NOMO-1 treated with DMSO at 0.1 percent for 48 hours (cell line): ENCODE data around the gene TRMT112.
"Not testable (repeated sequence)": the region's sequence is repeated elsewhere in the genome, so short reads cannot be mapped to it uniquely, and the experiment has no call there.

Experiments
- DNase-seq: peaks from one replicate; lab custom pipeline; 2025; ENCODE audit not compliant: unreplicated experiment; lab: John Stamatoyannopoulos, UW

Gene TRMT112

DNA sequence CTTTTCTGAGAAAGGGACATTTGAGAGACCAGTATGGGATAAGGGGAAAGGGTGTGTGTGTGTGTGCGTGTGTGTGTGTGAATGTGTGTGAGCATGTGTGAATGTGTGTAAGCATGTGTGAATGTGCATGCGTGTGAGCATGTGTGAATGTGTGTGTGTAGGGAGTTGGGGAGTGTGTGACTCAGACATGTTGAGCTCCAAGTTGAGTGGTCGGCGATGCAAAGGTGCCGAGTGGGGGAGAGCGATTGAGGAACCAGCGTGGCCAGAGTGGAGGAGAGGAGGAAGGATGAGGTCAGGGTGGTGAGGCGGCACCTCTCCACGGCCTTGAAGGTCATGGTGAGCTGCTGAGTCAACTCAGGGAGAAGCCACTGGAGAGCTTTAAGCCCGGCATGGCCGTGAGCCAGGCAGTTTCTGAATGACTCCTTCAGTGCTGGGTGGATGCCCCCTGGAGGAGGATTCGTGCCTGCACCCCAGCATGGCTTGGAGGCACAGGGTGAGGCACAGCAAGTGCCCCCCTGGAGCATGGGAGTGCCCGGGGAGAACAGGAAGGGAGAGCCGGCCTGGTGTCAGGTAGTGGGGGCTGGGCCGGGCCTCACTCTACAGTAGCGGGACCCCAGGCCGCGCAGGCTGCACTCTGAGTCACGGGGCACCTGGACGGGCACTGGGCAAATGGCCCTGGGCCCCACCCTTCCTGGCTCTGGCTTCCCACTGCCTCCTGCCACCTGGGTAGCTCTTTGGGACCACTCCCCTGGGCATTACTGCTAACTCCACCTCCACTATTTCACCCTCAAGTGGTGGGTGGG, 14.4 kb upstream of the TRMT112 start:
- DNase-seq, result peak; percentile 88

DNA sequence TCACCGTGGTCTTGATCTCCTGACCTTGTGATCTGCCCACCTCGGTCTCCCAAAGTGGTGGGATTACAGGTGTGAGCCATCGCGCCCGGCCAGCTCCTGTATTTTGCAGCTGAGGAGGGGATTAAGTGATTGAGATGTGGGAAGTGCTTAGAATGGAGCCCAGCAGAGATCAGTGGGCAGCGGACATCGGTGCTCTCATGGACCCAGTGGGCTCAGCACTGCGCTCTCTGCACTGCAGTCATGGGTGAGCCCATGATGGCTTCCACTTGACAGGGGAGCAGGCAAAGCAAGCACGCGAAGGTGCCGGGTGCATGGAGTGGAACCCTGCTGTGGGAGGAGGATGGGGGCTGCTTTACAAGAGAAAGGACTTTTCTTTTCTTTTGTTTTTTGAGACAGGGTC, 13.5 kb upstream of the TRMT112 start:
- no peak for DNase-seq

DNA sequence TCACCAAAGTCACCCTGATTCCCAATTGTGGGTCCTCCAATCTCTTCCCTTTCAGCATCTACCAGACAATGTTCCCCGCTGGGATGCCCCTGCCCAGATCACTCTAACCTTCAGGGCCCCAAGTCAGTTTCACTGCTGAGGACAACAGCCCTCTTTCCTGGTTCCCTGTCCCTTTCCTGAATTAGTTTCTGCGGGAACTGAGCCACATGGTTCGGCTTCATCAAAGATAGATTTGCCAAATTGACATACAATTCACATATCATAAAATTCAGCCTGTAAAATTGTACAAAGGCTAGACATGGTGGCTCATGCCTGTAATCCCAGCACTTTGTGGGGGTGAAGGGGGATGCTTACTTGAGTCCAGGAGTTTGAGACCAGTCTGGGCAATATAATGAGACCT, 10.6 kb upstream of the TRMT112 start:
- DNase-seq, result no peak

DNA sequence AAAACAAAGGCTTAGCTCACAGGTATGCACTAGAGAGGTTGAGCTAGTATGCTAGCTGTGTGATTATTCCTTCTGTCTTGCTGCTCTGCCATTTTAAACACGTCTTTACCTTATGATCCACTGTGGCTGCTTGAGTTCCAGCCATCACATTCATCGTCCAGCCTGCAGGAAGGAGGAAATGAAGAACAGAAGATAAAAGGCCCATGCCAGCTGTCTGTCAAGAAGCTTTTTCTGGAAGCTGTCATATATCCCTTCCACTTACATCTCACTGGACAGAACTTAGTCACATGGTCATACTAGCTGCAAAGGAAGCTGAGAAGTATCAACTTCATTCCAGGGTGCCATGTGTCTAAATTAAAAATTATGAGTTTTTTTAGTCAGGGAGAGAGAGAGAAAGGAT, 10.0 kb upstream of the TRMT112 start:
- no peak for DNase-seq

DNA sequence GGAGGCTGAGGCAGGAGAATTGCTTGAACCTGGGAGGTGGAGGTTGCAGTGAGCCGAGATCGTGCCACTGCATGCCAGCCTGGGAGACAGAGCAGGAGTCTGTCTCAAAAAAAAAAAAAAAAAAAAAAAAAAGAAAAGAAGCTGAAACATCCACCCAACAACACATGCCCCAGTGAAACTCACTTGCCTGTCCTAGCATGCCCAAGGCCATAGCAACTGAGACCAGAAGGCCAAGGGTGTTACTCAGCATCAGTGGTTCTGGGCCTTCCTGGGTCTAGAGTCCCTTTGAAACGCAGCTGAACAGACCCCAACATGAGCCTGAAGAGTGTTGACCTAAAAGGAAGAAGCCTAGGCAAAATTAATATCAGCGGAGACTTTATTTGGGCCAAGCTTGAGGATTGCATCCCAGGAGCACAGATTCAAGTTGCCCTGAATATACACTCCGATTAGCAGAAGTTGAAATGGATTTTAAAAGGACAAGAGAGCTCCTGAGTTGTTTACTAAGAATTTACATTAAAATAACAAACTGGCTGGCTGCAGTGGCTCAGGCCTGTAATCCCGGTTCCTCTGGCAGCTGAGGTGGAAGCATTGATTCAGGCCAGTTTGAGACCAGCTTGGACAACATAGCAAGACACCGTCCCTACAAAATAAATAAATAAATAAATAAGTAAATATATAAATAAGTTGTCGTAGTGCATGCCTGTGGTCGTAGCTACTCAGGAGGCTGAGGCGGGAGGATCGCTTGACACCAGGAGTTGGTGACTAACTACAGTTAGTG, 7.5 kb upstream of the TRMT112 start:
- no peak for DNase-seq

DNA sequence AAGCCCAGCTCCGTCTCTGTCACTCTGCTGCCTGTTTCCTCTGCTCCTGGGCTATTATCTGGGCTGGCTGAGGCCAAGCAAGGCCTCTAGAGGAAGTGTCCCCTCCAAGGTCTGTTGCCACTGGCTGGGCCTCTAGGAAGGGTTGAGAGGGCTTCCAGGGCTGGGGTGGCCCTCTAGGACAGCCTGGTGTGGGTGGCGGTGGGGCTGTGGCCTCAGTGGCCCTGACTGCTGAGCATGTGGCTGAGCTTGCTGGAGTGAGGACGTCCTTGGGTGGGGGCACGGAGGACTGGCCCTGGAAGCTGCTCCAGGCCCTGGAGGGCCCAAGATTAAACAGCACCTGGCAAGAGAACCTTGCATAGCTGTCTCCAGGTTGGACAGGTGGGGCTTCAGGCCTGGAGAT, 6.6 kb upstream of the TRMT112 start:
- not testable (repeated sequence) for DNase-seq

DNA sequence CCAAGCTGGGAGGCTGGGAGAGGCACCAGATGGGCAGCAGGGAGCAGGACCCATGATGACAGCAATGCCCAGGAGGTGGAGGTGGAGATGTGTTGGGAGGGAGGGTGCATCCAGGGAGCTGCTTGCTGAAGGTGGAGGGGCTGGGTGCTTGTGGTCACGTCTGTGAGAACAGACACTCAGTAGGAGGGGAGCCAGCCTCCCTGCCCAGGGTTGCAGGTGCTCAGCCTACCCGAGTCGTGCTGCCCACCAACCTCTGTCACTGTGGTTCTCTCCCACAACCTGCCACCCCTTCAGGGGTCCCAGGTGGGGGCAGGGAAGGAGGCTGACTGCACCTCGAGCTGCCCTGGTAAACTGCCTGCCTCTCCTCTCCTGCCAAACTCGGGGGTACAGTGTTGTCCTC, 6.0 kb upstream of the TRMT112 start:
- no peak for DNase-seq

DNA sequence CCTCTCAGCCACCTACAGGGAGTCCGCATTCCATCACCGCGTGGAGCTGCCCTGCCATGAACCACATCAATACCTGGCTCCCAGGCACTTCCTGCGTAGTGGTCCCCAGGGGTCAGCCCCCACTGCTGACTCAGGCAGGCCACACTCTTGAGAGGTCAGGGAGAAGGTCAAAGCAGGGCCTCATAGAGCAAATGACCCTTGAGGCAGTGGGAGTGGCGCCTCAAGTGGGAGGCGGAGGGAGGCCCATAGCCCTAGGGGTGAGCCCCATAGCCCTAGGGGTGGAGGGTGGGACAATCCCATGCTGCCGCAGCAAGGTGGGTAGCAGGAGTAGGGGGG, 5.5 kb upstream of the TRMT112 start:
- no peak for DNase-seq

DNA sequence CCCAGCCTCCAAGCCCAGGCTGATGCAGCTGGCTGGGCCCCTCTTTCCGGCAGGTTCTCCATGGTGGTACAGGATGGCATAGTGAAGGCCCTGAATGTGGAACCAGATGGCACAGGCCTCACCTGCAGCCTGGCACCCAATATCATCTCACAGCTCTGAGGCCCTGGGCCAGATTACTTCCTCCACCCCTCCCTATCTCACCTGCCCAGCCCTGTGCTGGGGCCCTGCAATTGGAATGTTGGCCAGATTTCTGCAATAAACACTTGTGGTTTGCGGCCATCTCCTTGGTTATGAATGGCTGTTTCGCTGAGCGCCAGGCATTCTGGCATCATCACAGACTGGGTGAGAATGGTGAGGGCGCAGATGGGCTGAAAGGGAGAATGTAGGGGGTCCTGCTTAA, 4.2 kb upstream of the TRMT112 start:
- DNase-seq, result no peak

DNA sequence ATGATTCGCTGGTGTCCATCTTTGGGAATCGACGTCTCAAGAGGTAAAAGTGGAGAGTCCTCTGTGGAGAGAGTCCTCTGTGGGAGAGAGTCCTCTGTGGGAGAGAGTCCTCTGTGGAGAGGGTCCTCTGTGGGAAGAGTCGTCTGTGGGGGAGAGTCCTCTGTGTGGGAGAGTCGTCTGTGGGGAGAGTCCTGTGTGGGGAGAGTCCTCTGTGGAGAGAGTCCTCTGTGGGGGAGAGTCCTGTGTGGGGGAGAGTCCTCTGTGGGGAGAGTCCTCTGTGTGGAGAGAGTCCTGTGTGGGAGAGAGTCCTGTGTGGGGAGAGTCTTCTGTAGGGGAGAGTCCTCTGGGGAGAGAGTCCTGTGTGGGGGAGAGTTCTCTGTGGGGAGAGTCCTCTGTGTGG, 3.7 kb upstream of the TRMT112 start:
- DNase-seq, result no peak

DNA sequence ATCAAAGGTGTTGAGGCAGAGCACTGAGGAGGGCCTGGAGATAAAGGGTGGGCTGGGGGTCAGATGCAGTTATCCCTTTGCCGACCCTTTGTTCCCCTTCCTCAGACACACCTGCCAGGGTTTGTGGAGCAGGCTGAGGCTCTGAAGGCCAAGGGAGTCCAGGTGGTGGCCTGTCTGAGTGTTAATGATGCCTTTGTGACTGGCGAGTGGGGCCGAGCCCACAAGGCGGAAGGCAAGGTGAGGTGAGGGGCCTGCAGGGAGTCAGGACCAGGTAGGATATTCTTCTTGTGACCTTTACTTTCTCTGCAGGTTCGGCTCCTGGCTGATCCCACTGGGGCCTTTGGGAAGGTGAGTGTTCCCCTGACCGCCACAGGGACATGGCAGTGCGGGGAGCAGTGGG, 3.2 kb upstream of the TRMT112 start:
- DNase-seq, result no peak

DNA sequence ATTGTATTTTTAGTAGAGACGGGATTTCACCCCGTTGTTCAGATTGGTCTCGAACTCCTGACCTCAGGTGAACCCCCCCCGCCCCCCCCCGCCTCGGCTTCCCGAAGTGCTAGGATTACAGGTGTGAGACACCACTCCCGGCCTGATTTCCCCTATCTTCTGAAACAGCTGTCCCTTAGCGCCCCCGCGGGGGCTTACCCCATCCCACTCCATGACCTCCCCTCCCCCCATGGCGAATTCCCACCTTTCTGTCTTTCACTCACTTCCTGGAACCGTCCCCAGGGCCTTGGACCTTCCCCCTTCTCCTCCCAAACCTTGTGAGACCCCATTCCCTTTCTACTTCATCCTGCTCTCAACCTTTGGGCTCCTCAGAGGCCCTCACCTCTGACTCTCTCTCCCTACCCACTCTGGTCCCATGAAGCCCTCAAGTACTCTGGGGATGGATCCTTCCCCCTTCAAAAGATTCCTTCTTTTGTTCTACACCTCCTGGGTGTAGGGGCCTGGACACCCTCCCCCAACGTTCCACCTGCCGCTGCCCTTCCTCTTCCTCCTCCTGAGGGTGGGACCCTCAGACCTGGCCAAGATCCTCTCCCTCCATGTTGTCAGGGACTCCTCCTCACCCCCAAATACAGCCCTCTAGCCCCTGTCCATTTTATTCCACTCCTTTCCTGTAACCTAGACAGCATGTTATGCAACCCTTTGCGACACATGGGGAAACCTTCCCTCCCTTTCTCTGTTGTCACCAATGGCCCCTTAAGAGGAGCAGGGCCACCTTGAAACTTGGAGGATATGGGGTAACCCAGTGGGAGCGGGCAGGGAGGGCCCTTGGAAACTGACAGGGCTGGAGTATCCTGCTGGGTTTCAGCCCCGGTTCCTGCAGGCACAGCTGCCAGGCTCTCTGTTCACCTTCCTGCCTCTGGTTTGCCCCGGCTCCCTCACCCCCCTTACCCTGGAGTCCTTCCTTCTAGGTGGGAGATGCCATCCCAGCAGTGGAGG, 1.7 kb upstream of the TRMT112 start:
- peak; percentile 56 for DNase-seq

DNA sequence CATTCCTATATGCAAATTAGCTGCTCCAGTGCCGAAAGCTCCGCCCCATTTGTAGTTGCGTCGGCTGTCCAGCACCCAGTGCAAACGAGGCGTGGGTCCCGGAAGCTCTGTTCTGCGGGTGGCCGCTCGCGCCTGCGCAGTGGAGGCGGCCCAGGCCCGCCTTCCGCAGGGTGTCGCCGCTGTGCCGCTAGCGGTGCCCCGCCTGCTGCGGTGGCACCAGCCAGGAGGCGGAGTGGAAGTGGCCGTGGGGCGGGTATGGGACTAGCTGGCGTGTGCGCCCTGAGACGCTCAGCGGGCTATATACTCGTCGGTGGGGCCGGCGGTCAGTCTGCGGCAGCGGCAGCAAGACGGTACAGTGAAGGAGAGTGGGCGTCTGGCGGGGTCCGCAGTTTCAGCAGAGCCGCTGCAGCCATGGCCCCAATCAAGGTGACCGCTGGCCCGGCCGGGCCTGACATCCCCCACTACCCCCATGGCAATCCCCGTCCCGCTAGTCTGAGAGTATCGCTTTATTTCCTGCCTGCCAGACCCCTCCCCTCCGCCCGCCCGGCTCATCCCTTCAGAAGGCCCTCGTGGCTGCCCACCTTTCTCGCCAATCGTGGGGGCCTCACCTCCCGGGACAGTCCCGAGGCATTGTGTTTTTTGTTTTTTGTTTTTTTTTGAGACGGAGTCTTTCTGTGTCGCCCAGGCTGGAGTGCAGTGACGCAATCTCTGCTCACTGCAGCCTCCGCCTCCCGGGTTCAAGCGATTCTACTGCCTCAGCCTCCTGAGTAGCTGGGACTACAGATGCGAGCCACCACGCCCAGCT, 804 bp upstream of the TRMT112 start, which contains the start of gene PRDX5:
TSS of gene PRDX5 (plus strand) at position 161 of the 805 bp plus-strand sequence. CDS start at position 256, 95 bp downstream.
- DNase-seq, result peak; percentile 98

DNA sequence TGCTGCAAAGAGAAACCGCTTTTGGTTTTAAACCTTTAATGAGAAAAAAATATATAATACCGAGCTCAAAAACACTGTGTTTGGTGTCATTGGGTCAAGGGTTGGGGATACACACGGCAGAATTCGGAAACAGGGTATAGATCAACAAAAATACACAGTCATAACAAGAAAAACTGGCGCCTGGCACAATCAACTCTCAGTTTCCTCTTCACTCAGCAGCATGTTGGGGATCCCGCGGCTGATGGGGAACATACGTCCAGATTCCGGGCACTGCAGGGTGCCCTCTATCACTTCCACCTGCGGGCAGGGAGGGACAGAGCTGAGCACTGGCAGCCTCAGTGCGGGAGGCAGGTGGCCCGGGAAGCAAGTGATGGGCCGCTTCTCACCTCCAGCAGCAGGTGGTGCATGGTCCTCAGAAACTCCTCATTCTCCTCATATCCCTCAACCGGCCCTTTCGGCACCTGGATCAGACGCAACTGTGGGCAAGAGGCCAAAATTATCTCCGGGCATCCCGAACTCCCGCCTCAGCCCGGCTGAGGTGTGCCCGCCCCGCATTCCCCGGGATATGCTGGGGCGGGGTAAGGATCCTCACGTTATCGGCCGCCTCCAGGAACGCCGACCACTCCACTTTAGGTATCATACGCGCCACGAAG, 561 bp downstream of the TRMT112 start:
- DNase-seq, result no peak

DNA sequence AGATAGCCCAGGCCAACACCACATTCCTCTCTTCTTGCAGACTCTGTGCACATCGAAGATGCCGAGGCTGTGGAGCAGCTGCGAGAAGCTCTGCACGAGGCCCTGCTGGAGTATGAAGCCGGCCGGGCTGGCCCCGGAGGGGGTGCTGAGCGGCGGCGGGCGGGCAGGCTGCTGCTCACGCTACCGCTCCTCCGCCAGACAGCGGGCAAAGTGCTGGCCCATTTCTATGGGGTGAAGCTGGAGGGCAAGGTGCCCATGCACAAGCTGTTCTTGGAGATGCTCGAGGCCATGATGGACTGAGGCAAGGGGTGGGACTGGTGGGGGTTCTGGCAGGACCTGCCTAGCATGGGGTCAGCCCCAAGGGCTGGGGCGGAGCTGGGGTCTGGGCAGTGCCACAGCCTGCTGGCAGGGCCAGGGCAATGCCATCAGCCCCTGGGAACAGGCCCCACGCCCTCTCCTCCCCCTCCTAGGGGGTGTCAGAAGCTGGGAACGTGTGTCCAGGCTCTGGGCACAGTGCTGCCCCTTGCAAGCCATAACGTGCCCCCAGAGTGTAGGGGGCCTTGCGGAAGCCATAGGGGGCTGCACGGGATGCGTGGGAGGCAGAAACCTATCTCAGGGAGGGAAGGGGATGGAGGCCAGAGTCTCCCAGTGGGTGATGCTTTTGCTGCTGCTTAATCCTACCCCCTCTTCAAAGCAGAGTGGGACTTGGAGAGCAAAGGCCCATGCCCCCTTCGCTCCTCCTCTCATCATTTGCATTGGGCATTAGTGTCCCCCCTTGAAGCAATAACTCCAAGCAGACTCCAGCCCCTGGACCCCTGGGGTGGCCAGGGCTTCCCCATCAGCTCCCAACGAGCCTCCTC, 1.5 kb downstream of the TRMT112 start:
- not testable (repeated sequence) for DNase-seq

DNA sequence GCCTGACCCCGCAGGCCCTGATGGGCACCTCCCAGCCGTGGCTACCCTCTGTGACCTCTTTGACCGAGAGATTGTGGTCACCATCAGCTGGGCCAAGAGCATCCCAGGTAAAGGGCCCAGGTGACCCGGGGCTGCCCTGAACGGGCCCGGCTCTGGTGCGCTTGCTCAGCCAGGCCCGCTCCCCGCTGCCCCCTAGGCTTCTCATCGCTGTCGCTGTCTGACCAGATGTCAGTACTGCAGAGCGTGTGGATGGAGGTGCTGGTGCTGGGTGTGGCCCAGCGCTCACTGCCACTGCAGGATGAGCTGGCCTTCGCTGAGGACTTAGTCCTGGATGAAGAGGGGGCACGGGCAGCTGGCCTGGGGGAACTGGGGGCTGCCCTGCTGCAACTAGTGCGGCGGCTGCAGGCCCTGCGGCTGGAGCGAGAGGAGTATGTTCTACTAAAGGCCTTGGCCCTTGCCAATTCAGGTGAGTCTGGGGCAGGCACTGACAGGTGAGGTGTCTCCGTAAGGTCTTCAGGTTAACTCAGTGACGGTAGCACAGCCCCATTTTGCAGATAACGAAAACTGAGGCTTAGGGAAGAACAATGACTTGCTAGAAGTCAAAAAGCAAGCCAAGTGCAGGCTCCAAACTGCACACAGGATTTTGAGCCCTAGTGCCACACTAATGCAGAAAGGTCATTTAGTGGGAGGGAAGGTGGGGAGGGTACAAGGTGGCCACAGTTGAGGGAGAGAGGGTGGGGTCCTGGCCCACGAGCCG, 2.4 kb downstream of the TRMT112 start:
- no peak for DNase-seq

DNA sequence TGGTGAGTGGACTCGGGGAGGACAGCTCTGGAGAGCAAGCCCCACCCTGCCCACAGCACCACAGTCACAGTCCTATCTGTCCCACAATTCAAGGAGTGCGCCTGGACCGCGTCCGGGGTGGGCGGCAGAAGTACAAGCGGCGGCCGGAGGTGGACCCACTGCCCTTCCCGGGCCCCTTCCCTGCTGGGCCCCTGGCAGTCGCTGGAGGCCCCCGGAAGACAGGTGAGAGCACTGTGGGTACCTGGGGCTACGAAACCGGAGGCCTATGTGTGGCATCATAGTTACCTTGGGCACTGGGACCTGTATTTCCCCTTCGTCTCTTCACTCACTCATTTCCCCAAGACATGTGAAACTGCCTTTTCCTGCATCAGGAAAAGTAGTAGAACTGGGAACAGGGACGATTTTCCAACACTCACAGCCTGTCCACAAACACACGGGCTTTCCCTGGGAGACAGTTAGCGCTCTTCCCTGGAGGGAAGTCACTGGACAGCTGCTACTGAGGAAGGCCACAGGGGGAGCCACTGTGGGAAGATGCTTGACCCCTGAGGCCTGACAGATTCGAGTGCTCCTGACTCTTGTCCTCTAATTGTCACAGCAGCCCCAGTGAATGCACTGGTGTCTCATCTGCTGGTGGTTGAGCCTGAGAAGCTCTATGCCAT, 3.1 kb downstream of the TRMT112 start:
- DNase-seq, result no peak
